ENCODE data around the gene PLEKHG3. TPM values are rescaled to one million over a fixed set of nuclear protein-coding genes. Genes with fewer than 3 reads are reported as not detected.

Gene PLEKHG3
- total and polyA plus RNA-seq, 2 of the 13 experiments (the other 11 are each of a cell fraction or from before 2014, with no cell fraction given) = 7.1 to 9.8 TPM

DNA sequence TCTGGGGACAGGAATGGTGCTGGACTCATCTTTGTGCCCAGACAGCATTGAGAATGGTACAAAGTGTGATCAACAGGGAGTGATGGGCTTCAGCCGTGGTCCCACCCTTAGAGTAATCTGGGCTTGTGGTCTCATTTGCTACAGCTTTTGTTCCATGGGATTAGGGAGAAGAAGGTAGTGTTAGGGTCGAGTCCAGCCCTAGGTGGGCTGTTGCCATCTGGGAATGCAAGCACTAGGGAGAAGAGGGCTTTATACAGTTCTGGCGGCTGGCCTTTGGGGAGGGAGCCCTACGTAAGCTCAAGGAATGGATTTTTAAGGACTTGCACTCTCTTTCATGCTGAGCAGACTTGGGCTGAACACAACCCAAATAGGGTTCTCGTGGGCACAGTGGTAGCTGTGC, 4.9 kb downstream of the PLEKHG3 start:
- no peak overlapping the region for H2AFZ ChIP-seq (ENCODE audit: low read length)
- H4K20me1 ChIP-seq (ENCODE audit: insufficient read depth, low read length) = no peaks in the 10 kb centered on the region
- POLR2A ChIA-PET = no interaction called here
- peaks cover 35% of the 10 kb centered on the region for H3K79me2 ChIP-seq (ENCODE audit: insufficient read depth, low read length)
- FAIRE-seq (no peak), ATAC-seq (no peak), DNase-seq (ENCODE audit: low spot score) (no peak)
- H3K9ac ChIP-seq (ENCODE audit: insufficient read depth, low read depth, low read length) = no peak overlapping the region
- WGBS (ENCODE audit: low lambda C conversion rate) = 94% methylated on average over 5 of the region's 5 CpGs
- H3K4me2 ChIP-seq (ENCODE audit: low read depth, low read length) = no peak overlapping the region
- H3K4me1 ChIP-seq (ENCODE audit: insufficient read depth, low read length) = peaks cover 45% of the 10 kb centered on the region
- intact Hi-C loops (cut with micrococcal nuclease; ENCODE audit: unreplicated experiment) = loop anchor here (10.0 kb wide), 1 partner anchor 226 kb away; no protein-coding TSS in a partner anchor
- peaks cover 0 to 4% of the 10 kb centered on the region in 2 experiments; a peak in 1 of 5 replicates for H3K36me3 ChIP-seq (replicated peaks in 1 of 2; ENCODE audit: control insufficient read depth in 1 of 2, insufficient read depth in 2 of 2, low read length in 2 of 2)
- H3K27ac ChIP-seq (ENCODE audit: extremely low read length, insufficient read depth, low read length) = no peak overlapping the region
- in situ Hi-C loops (cut with HindIII; ENCODE audit: extremely low pct_ligation_motif_present, low pct_unique_long_range_greater_than_20kb) = no loop called here
- BruUV-seq (replicated peaks) = no TSS peak
- H3K9me3 ChIP-seq (ENCODE audit: low read length) = peaks cover 13% of the 10 kb centered on the region
- no peaks in the 10 kb centered on the region; a peak in 1 of 5 replicates for H3K27me3 ChIP-seq (ENCODE audit: control insufficient read depth in 1 of 2, insufficient read depth in 2 of 2, low read length in 2 of 2)
- no peak overlapping the region for H3K4me3 ChIP-seq (replicated peaks in 1 of 3; ENCODE audit: insufficient read depth in 1 of 3, low read depth in 2 of 3, low read length in 3 of 3)
- CTCF ChIA-PET (ENCODE audit: low intra/inter-chr PET ratio, low total read pairs) = no interaction called here
- TF ChIP-seq, protein P1, sequence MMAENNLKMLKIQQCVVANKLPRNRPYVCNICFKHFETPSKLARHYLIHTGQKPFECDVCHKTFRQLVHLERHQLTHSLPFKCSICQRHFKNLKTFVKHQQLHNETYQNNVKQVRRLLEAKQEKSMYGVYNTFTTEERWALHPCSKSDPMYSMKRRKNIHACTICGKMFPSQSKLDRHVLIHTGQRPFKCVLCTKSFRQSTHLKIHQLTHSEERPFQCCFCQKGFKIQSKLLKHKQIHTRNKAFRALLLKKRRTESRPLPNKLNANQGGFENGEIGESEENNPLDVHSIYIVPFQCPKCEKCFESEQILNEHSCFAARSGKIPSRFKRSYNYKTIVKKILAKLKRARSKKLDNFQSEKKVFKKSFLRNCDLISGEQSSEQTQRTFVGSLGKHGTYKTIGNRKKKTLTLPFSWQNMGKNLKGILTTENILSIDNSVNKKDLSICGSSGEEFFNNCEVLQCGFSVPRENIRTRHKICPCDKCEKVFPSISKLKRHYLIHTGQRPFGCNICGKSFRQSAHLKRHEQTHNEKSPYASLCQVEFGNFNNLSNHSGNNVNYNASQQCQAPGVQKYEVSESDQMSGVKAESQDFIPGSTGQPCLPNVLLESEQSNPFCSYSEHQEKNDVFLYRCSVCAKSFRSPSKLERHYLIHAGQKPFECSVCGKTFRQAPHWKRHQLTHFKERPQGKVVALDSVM (CRISPR knock-in tag; IDR thresholded peaks at IDR 0.05) = no peak
- TF ChIP-seq TOE1 (CRISPR knock-in tag; IDR thresholded peaks at IDR 0.05) (no peak), GTF3A (CRISPR knock-in tag; conservative IDR thresholded peaks at IDR 0.05) (no peak), FOXO1 (CRISPR knock-in tag; IDR thresholded peaks at IDR 0.05) (no peak), WIZ (CRISPR knock-in tag; IDR thresholded peaks at IDR 0.05) (no peak), KDM2A (CRISPR knock-in tag; IDR thresholded peaks at IDR 0.05; ENCODE audit: borderline replicate concordance, low read depth) (no peak), FOXM1 (CRISPR knock-in tag; IDR thresholded peaks at IDR 0.05) (no peak)
- TF ChIP-seq, protein P2, sequence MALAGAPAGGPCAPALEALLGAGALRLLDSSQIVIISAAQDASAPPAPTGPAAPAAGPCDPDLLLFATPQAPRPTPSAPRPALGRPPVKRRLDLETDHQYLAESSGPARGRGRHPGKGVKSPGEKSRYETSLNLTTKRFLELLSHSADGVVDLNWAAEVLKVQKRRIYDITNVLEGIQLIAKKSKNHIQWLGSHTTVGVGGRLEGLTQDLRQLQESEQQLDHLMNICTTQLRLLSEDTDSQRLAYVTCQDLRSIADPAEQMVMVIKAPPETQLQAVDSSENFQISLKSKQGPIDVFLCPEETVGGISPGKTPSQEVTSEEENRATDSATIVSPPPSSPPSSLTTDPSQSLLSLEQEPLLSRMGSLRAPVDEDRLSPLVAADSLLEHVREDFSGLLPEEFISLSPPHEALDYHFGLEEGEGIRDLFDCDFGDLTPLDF (CRISPR knock-in tag; IDR thresholded peaks at IDR 0.05) = no peak
- TF ChIP-seq, protein P3, sequence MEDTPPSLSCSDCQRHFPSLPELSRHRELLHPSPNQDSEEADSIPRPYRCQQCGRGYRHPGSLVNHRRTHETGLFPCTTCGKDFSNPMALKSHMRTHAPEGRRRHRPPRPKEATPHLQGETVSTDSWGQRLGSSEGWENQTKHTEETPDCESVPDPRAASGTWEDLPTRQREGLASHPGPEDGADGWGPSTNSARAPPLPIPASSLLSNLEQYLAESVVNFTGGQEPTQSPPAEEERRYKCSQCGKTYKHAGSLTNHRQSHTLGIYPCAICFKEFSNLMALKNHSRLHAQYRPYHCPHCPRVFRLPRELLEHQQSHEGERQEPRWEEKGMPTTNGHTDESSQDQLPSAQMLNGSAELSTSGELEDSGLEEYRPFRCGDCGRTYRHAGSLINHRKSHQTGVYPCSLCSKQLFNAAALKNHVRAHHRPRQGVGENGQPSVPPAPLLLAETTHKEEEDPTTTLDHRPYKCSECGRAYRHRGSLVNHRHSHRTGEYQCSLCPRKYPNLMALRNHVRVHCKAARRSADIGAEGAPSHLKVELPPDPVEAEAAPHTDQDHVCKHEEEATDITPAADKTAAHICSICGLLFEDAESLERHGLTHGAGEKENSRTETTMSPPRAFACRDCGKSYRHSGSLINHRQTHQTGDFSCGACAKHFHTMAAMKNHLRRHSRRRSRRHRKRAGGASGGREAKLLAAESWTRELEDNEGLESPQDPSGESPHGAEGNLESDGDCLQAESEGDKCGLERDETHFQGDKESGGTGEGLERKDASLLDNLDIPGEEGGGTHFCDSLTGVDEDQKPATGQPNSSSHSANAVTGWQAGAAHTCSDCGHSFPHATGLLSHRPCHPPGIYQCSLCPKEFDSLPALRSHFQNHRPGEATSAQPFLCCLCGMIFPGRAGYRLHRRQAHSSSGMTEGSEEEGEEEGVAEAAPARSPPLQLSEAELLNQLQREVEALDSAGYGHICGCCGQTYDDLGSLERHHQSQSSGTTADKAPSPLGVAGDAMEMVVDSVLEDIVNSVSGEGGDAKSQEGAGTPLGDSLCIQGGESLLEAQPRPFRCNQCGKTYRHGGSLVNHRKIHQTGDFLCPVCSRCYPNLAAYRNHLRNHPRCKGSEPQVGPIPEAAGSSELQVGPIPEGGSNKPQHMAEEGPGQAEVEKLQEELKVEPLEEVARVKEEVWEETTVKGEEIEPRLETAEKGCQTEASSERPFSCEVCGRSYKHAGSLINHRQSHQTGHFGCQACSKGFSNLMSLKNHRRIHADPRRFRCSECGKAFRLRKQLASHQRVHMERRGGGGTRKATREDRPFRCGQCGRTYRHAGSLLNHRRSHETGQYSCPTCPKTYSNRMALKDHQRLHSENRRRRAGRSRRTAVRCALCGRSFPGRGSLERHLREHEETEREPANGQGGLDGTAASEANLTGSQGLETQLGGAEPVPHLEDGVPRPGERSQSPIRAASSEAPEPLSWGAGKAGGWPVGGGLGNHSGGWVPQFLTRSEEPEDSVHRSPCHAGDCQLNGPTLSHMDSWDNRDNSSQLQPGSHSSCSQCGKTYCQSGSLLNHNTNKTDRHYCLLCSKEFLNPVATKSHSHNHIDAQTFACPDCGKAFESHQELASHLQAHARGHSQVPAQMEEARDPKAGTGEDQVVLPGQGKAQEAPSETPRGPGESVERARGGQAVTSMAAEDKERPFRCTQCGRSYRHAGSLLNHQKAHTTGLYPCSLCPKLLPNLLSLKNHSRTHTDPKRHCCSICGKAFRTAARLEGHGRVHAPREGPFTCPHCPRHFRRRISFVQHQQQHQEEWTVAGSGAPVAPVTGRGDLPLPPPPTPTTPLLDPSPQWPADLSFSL (CRISPR knock-in tag; IDR thresholded peaks at IDR 0.05) = no peak
- TF ChIP-seq, protein P4, sequence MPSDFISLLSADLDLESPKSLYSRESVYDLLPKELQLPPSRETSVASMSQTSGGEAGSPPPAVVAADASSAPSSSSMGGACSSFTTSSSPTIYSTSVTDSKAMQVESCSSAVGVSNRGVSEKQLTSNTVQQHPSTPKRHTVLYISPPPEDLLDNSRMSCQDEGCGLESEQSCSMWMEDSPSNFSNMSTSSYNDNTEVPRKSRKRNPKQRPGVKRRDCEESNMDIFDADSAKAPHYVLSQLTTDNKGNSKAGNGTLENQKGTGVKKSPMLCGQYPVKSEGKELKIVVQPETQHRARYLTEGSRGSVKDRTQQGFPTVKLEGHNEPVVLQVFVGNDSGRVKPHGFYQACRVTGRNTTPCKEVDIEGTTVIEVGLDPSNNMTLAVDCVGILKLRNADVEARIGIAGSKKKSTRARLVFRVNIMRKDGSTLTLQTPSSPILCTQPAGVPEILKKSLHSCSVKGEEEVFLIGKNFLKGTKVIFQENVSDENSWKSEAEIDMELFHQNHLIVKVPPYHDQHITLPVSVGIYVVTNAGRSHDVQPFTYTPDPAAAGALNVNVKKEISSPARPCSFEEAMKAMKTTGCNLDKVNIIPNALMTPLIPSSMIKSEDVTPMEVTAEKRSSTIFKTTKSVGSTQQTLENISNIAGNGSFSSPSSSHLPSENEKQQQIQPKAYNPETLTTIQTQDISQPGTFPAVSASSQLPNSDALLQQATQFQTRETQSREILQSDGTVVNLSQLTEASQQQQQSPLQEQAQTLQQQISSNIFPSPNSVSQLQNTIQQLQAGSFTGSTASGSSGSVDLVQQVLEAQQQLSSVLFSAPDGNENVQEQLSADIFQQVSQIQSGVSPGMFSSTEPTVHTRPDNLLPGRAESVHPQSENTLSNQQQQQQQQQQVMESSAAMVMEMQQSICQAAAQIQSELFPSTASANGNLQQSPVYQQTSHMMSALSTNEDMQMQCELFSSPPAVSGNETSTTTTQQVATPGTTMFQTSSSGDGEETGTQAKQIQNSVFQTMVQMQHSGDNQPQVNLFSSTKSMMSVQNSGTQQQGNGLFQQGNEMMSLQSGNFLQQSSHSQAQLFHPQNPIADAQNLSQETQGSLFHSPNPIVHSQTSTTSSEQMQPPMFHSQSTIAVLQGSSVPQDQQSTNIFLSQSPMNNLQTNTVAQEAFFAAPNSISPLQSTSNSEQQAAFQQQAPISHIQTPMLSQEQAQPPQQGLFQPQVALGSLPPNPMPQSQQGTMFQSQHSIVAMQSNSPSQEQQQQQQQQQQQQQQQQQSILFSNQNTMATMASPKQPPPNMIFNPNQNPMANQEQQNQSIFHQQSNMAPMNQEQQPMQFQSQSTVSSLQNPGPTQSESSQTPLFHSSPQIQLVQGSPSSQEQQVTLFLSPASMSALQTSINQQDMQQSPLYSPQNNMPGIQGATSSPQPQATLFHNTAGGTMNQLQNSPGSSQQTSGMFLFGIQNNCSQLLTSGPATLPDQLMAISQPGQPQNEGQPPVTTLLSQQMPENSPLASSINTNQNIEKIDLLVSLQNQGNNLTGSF (CRISPR knock-in tag; IDR thresholded peaks at IDR 0.05) = no peak
